Endothelial cell of umbilical vein (primary cell): ENCODE results near the gene CSHL1. TPM values are rescaled to one million over a fixed set of nuclear protein-coding genes. Genes with fewer than 3 reads are reported as not detected.
"Not testable (repeated sequence)": the region's sequence is repeated elsewhere in the genome, so short reads cannot be mapped to it uniquely, and the experiment has no call there.

Source experiments
- BruUV-seq: library from RNA; stranded (reverse); fragments of 400-500 nt; replicated peaks from 2 replicates; lab custom pipeline; 2021; lab: Mats Ljungman, UMichigan
- CTCF ChIA-PET: fragments of 300-600, 350-600 bp; sonication (Branson Sonifier 250); formaldehyde crosslinking; loops from one replicate; lab custom pipeline; 2021; ENCODE audit warnings: antibody characterized with exemption, inconsistent platforms; lab: Charles Lee
- POLR2A ChIA-PET: fragments of 300-600, 350-600 bp; sonication (Branson Sonifier 250); formaldehyde crosslinking; loops from one replicate; lab custom pipeline; 2021; ENCODE audit warnings: antibody characterized with exemption, inconsistent platforms; lab: Charles Lee
- DNase-seq: peaks from one replicate; pipeline ENCODE4 v3.0.0-alpha.2; 2011; ENCODE audit warnings: low read depth, low spot score
- FAIRE-seq: peaks from 2 replicates; lab custom pipeline; 2011; peaks lifted over from hg19 to GRCh38; lab: Jason Lieb, UNC
- H2AFZ ChIP-seq: 2 replicates; pipeline ENCODE4 v1.6.0; 2012; ENCODE audit warnings: low read depth, low read length, control low read depth, inconsistent platforms
- H3K27ac ChIP-seq: 2 replicates; pipeline ENCODE4 v1.5.1; 2011; ENCODE audit warnings: low read depth, mild to moderate bottlenecking, control low read depth, low read length, moderate library complexity; ENCODE audit not compliant: insufficient read depth
- H3K27me3 ChIP-seq, 2 experiments: 2 replicates each; pipeline versions ENCODE4 v1.6.0 to v1.6.1; 2011; ENCODE audit warnings: low read length in 2 of 2, mixed read lengths in 1 of 2; ENCODE audit not compliant: control insufficient read depth in 2 of 2, insufficient read depth in 2 of 2
- H3K36me3 ChIP-seq, 2 experiments: 2 replicates in 1 of 2; 3 replicates in 1 of 2; pipeline ENCODE4 v1.5.1; 2011; ENCODE audit warnings: low read length in 2 of 2, mild to moderate bottlenecking in 1 of 2, moderate library complexity in 1 of 2; ENCODE audit not compliant: control insufficient read depth in 2 of 2, insufficient read depth in 2 of 2; ENCODE audit errors: extremely low read depth in 1 of 2
- H3K4me1 ChIP-seq: 3 replicates; pipeline ENCODE4 v1.5.1; 2011; ENCODE audit warnings: mild to moderate bottlenecking, low read length; ENCODE audit not compliant: control insufficient read depth, insufficient read depth; ENCODE audit errors: extremely low read depth
- H3K4me2 ChIP-seq: 2 replicates; pipeline ENCODE4 v1.6.1; 2011; ENCODE audit warnings: low read length, control low read depth, mixed read lengths; ENCODE audit not compliant: insufficient read depth
- H3K4me3 ChIP-seq, 3 experiments: fragments of 200-600 bp in 1 of 3; sonication (generic), shearing (Covaris generic) in 1 of 3; replicated peaks in 1 of 3; 2 replicates each; pipeline ENCODE4 v1.5.1; 2011 to 2016; ENCODE audit warnings: control low read depth in 3 of 3, low read length in 3 of 3, mild to moderate bottlenecking in 2 of 3, inconsistent platforms in 1 of 3, low read depth in 1 of 3, moderate library complexity in 1 of 3; ENCODE audit not compliant: insufficient read depth in 1 of 3
- H3K79me2 ChIP-seq: 2 replicates; pipeline ENCODE4 v1.6.0; 2012; ENCODE audit warnings: low read length, inconsistent platforms; ENCODE audit not compliant: control insufficient read depth, insufficient read depth
- H3K9ac ChIP-seq: replicated peaks from 2 replicates; pipeline ENCODE3; 2011; ENCODE audit warnings: low read length, control low read depth; ENCODE audit not compliant: insufficient read depth; ENCODE audit errors: extremely low read depth
- H3K9me1 ChIP-seq: replicated peaks from 3 replicates; pipeline ENCODE4 v1.6.0; 2011; ENCODE audit warnings: mild to moderate bottlenecking, low read length; ENCODE audit not compliant: control insufficient read depth, insufficient read depth; ENCODE audit errors: extremely low read depth
- H3K9me3 ChIP-seq: replicated peaks from 2 replicates; pipeline ENCODE4 v1.5.1; 2012; ENCODE audit warnings: low read length, inconsistent platforms; ENCODE audit not compliant: control insufficient read depth, insufficient read depth
- H4K20me1 ChIP-seq: replicated peaks from 2 replicates; pipeline ENCODE3; 2011; ENCODE audit warnings: mild to moderate bottlenecking, low read length; ENCODE audit not compliant: control insufficient read depth, insufficient read depth; ENCODE audit errors: extremely low read depth
- CTCF ChIP-seq, 2 donors: IDR thresholded peaks; 1 replicate in 1 of 2; 2 replicates in 1 of 2; pipeline ENCODE4 v1.5.1; 2011; ENCODE audit warnings: low read length in 2 of 2, mild to moderate bottlenecking in 2 of 2, moderate library complexity in 2 of 2, control low read depth in 1 of 2, inconsistent platforms in 1 of 2, low read depth in 1 of 2; ENCODE audit not compliant: insufficient read depth in 1 of 2; ENCODE audit errors: extremely low read depth in 1 of 2
- EZH2 ChIP-seq: IDR thresholded peaks from 2 replicates; pipeline ENCODE4 v1.6.1; 2012; ENCODE audit warnings: borderline replicate concordance, low read depth, mild to moderate bottlenecking, moderate library complexity, low read length, inconsistent platforms; ENCODE audit not compliant: severe bottlenecking
- FOS ChIP-seq: IDR thresholded peaks from 2 replicates; pipeline ENCODE4 v1.6.1; 2011; ENCODE audit warnings: mild to moderate bottlenecking, low read length, moderate library complexity, borderline replicate concordance; ENCODE audit not compliant: insufficient read depth
- GATA2 ChIP-seq: IDR thresholded peaks from 2 replicates; pipeline ENCODE4 v1.7.0; 2011; ENCODE audit warnings: low read depth, mild to moderate bottlenecking, moderate library complexity, mixed read lengths, low read length; ENCODE audit not compliant: insufficient read length, insufficient read depth
- JUN ChIP-seq: IDR thresholded peaks from 2 replicates; pipeline ENCODE4 v1.6.1; 2011; ENCODE audit warnings: borderline replicate concordance, low read depth; ENCODE audit not compliant: insufficient read length, insufficient read depth
- MYC ChIP-seq: IDR thresholded peaks from one replicate; pipeline ENCODE4 v1.6.1; 2011; ENCODE audit warnings: mild to moderate bottlenecking, low read depth, low read length
- POLR2A ChIP-seq: IDR thresholded peaks from 2 replicates; pipeline ENCODE4 v1.6.1; 2012; ENCODE audit warnings: low read depth, mild to moderate bottlenecking, control low read depth, low read length
- POLR2AphosphoS5 ChIP-seq: IDR thresholded peaks from 2 replicates; pipeline ENCODE4 v1.6.1; 2012; ENCODE audit warnings: low read depth, mild to moderate bottlenecking, control low read depth, low read length, moderate library complexity; ENCODE audit not compliant: insufficient read depth
- dilution Hi-C: fragments of 300-500 bp; cut with MboI; formaldehyde crosslinking; loops from one replicate; pipeline ENCODE4 v1.15.0; 2019; ENCODE audit warnings: low sequenced_read_pairs; ENCODE audit not compliant: extremely low pct_ligation_motif_present
- intact Hi-C: fragments of 100-400 bp; cut with micrococcal nuclease; formaldehyde crosslinking; loops from one replicate; pipeline ENCODE4 v1.10.0; 2022
- polyA plus RNA-seq, 4 experiments: library from polyadenylated mRNA; depleted of rRNA in 3 of 4; stranded (reverse) in 3 of 4; unstranded in 1 of 4; fragments of >200 nt; gene quantifications; 2 replicates each; pipeline versions ENCODE4 v1.2.1 to v1.2.3, GENCODE V29; 2011 to 2012; ENCODE audit warnings: missing spikeins in 1 of 4
- total RNA-seq: library from RNA; stranded (reverse); gene quantifications from 2 replicates; pipeline ENCODE4 v1.2.3, GENCODE V29; 2021

CSHL1 gene
- total and polyA plus RNA-seq, 2 donors (not counting 3 experiments of a cell fraction or from before 2014, with no cell fraction given), result not detected

- no peaks in the 10 kb centered on the region for H3K36me3 ChIP-seq
- H4K20me1 ChIP-seq, result no peaks in the 10 kb centered on the region
- H2AFZ ChIP-seq, result no peak overlapping the region
- H3K4me1 ChIP-seq, result no peaks in the 10 kb centered on the region
- dilution Hi-C loops, result no loop called here
- FAIRE-seq (no peak), DNase-seq (no peak)
- no peaks in the 10 kb centered on the region for H3K9me3 ChIP-seq
- no peak overlapping the region for H3K4me3 ChIP-seq
- TF ChIP-seq JUN (no peak), MYC (no peak), GATA2 (no peak), POLR2A (no peak), POLR2AphosphoS5 (no peak), FOS (no peak), CTCF (IDR thresholded peaks at IDR 0.05; ENCODE audit: extremely low read depth in 1 of 2, insufficient read depth in 1 of 2, low read depth in 1 of 2, low read length in 2 of 2) (no peak), EZH2 (no peak)
- H3K9ac ChIP-seq, result no peak overlapping the region
- no peaks in the 10 kb centered on the region for H3K9me1 ChIP-seq
- ChIA-PET POLR2A (no interaction called here), CTCF (interaction anchor here (1.0 to 2.5 kb wide), 4 partner anchors 14 to 66 kb away, joined by 3 to 19 read pairs (median 4); no protein-coding TSS in a partner anchor)
- intact Hi-C loops, result no loop called here
- H3K27ac ChIP-seq, result no peak overlapping the region
- no TSS peak for BruUV-seq
- H3K79me2 ChIP-seq, result no peaks in the 10 kb centered on the region
- H3K4me2 ChIP-seq, result no peak overlapping the region
- H3K27me3 ChIP-seq, result peaks cover 0 to 3% of the 10 kb centered on the region in 2 experiments
Observed at GRCh38 chr17:63880706-63881105, 30.4 kb downstream of the CSHL1 start.

DNA sequence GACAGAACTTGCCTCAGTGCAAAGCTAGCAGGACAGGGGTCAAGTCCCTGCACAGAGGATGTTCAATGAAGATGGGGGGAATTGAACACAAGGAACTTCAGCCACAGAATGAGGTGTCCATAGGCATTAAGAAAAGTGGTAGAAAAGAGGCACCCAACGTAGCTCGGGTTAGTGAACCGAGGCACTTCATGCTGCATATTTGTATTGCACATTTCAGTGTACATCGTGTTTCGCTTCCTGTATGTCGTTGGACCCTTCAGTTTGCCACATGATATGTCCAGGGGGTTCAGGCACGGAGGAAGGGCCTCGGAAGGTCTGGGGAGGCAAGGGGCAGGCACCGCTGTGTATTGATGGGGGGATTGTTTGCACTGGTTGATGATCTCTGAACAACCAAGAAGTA is 32.6 kb downstream of the CSHL1 start:
- H3K27me3 ChIP-seq, H3K79me2 ChIP-seq, H3K36me3 ChIP-seq, H3K4me1 ChIP-seq, H3K9ac ChIP-seq, intact Hi-C loops, POLR2A ChIA-PET, H3K4me3 ChIP-seq, BruUV-seq, FAIRE-seq, DNase-seq, dilution Hi-C loops, H3K9me1 ChIP-seq, H4K20me1 ChIP-seq, H3K27ac ChIP-seq, H3K9me3 ChIP-seq, H2AFZ ChIP-seq, H3K4me2 ChIP-seq: not testable (repeated sequence)
- CTCF ChIA-PET, result interaction anchor here (0.6 to 1.6 kb wide), 3 partner anchors 12 to 30 kb away, joined by 3 to 5 read pairs (median 4); no protein-coding TSS in a partner anchor

- BruUV-seq, H3K9me1 ChIP-seq, H3K27ac ChIP-seq, H3K79me2 ChIP-seq, POLR2A ChIA-PET, FAIRE-seq, H3K4me2 ChIP-seq, H3K9me3 ChIP-seq, intact Hi-C loops, H3K27me3 ChIP-seq, DNase-seq, H3K36me3 ChIP-seq, H3K9ac ChIP-seq, H3K4me1 ChIP-seq, H3K4me3 ChIP-seq, H4K20me1 ChIP-seq, dilution Hi-C loops, H2AFZ ChIP-seq: not testable (repeated sequence)
- CTCF ChIA-PET, result interaction anchor here (1.4 to 2.0 kb wide), 2 partner anchors 8 to 9 kb away, joined by 3 to 8 read pairs; no protein-coding TSS in a partner anchor
Observed at GRCh38 chr17:63874693-63875092, 36.4 kb downstream of the CSHL1 start.
